ENCODE measurements around the gene SCUBE1. TPM values are rescaled to one million over a fixed set of nuclear protein-coding genes. Genes with fewer than 3 reads are reported as not detected.

SCUBE1 gene
- total RNA-seq, 3 donors from 2014 or later (not counting 1 experiment from before 2014, with no cell fraction given): 0.05 to 1.2 (median 0.11) TPM

DNA sequence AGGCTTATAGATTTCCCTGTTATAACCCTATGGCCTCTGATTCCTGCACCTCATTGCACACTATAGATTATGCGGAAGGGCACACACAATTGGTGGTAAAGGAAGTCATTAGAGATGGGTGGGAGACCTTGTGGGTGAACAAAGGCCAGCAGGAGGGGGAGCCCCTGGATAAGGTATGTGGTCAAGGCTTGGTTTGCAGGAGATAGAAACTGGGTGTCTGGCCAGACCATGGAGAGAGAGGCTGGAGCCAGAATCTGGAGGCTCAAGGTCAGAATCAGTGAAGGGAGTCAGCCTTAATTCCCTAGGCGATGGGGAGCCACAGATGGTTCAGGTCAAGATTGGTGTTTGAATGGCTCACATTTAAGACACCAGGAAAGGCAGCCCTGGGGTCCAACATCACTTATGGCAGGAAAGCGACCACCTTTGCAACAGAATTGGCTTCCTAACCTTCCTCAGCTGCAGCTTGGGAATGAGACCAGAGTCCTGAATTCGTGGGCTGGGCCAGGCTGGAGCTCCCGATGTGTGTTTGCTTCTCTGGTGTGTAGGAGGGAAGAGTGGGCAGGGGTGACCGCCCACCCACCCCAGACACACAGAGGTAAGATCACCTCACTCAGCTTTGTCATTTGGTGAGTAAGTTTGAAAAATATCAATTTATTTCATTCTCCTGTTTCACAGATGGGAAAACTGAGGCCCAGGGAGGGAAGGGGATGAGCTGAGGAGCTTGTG, 22.7 kb upstream of the SCUBE1 start:
- no peaks in the 10 kb centered on the region for H3K4me1 Mint-ChIP-seq
- H3K36me3 ChIP-seq (ENCODE audit: control insufficient read depth, insufficient read depth, low read length): no peaks in the 10 kb centered on the region
- TF ChIP-seq, protein P1, sequence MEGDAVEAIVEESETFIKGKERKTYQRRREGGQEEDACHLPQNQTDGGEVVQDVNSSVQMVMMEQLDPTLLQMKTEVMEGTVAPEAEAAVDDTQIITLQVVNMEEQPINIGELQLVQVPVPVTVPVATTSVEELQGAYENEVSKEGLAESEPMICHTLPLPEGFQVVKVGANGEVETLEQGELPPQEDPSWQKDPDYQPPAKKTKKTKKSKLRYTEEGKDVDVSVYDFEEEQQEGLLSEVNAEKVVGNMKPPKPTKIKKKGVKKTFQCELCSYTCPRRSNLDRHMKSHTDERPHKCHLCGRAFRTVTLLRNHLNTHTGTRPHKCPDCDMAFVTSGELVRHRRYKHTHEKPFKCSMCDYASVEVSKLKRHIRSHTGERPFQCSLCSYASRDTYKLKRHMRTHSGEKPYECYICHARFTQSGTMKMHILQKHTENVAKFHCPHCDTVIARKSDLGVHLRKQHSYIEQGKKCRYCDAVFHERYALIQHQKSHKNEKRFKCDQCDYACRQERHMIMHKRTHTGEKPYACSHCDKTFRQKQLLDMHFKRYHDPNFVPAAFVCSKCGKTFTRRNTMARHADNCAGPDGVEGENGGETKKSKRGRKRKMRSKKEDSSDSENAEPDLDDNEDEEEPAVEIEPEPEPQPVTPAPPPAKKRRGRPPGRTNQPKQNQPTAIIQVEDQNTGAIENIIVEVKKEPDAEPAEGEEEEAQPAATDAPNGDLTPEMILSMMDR (IDR thresholded peaks at IDR 0.05): no peak
- no peak overlapping the region for H3K27ac ChIP-seq (ENCODE audit: low read length)
- no peak overlapping the region for H3K4me3 ChIP-seq (ENCODE audit: low read length)
- peaks cover 34 to 41% of the 10 kb centered on the region in 2 donors for H3K27me3 Mint-ChIP-seq (ENCODE audit: low read depth in 2 of 2)
- no peaks in the 10 kb centered on the region for H3K9me3 ChIP-seq (ENCODE audit: control insufficient read depth, insufficient read depth, low read length)
- no peak overlapping the region for H3K27ac Mint-ChIP-seq
- no peaks in the 10 kb centered on the region for H3K9me3 Mint-ChIP-seq
- no peaks in the 10 kb centered on the region for H3K4me1 ChIP-seq (ENCODE audit: control insufficient read depth, insufficient read depth, low read length)
- DNase-seq (no peak), ATAC-seq (no peak)
- peaks cover 3% of the 10 kb centered on the region for H3K27me3 ChIP-seq (ENCODE audit: control insufficient read depth, insufficient read depth, low read length)
- H3K36me3 Mint-ChIP-seq: no peaks in the 10 kb centered on the region
- H3K4me3 Mint-ChIP-seq: no peak overlapping the region
- intact Hi-C loops (cut with micrococcal nuclease): no loop called here
- 80% methylated on average over 4 of the region's 6 CpGs for WGBS (ENCODE audit: insufficient coverage)

DNA sequence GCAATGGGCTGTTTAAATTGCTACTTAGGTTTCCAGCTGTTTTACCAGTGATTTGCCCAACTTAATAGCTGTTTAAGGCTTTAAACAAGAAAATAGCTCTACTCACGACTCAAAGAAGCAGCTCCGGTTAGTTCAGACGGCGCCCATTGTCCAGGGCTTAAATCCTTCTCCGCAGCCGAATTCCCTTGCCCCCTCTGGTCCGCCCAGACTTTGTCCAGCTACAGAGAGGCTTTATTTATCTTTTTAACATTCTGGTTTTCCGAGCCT, 20.9 kb upstream of the SCUBE1 start:
- no peak for DNase-seq
- no peaks in the 10 kb centered on the region for H3K9me3 Mint-ChIP-seq
- H3K27ac Mint-ChIP-seq: no peak overlapping the region

DNA sequence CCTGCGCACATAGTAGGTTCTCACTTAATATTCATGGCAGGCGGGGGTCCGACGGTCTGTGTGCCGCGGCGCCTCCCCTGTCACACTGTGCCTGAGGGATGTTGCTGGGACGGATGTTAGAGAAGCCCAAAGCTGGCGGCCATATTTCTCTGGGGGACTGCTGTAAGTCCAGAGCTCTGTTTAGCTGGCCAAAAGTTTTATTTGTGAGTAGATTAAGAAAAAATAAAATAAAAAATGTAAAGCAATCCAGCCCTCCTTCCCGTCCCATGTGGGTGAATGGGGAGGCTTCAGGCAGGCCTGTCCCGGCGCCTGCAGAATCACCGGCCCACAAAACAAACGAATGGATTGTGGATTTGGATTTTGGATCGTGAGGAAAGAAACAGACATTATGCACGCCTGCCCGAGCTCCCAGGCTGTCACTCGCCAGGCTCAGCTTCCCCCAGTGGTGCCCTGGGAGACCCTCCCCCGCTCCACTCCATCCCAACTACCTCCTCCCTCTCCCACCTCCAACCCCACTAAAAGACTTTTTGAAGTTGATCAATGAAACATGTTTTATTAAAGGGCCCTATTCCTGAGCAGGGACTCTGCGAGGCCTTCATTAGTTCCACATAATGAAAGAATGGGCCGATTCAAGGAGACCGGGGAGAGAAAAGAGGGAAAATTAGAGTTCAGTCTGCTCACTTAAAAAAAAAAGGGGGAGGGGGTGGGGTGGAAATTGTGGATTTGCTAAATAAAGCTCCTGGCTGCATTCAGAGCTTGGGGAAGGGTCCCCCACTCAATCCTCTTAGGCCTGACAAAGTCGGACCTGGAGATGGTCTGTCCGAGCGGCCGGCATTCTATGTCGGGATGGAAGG, 20.4 kb upstream of the SCUBE1 start:
- peaks cover 23 to 29% of the 10 kb centered on the region in 2 donors for H3K27me3 Mint-ChIP-seq (ENCODE audit: low read depth in 2 of 2)
- H3K27ac ChIP-seq (ENCODE audit: low read length): no peak overlapping the region
- ATAC-seq (no peak), DNase-seq (no peak)
- no peaks in the 10 kb centered on the region for H3K4me1 Mint-ChIP-seq
- H3K9me3 ChIP-seq (ENCODE audit: control insufficient read depth, insufficient read depth, low read length): no peaks in the 10 kb centered on the region
- no peaks in the 10 kb centered on the region for H3K27me3 ChIP-seq (ENCODE audit: control insufficient read depth, insufficient read depth, low read length)
- no peak overlapping the region for H3K4me3 Mint-ChIP-seq
- intact Hi-C loops (cut with micrococcal nuclease): no loop called here
- H3K4me1 ChIP-seq (ENCODE audit: control insufficient read depth, insufficient read depth, low read length): no peaks in the 10 kb centered on the region
- H3K36me3 Mint-ChIP-seq: no peaks in the 10 kb centered on the region
- TF ChIP-seq, protein P1 (IDR thresholded peaks at IDR 0.05): no peak
- H3K4me3 ChIP-seq (ENCODE audit: low read length): no peak overlapping the region
- H3K9me3 Mint-ChIP-seq: no peaks in the 10 kb centered on the region
- whole genome bisulfite sequencing (ENCODE audit: insufficient coverage): 91% methylated on average over 27 of the region's 27 CpGs
- H3K36me3 ChIP-seq (ENCODE audit: control insufficient read depth, insufficient read depth, low read length): no peaks in the 10 kb centered on the region
- H3K27ac Mint-ChIP-seq: no peak overlapping the region

More for the DNA sequence above, 20.9 kb upstream of the SCUBE1 start:
- no peaks in the 10 kb centered on the region for H3K4me1 ChIP-seq (ENCODE audit: control insufficient read depth, insufficient read depth, low read length)
- ATAC-seq: no peak
- H3K27me3 ChIP-seq (ENCODE audit: control insufficient read depth, insufficient read depth, low read length): no peaks in the 10 kb centered on the region
- no peak overlapping the region for H3K27ac ChIP-seq (ENCODE audit: low read length)
- no peaks in the 10 kb centered on the region for H3K9me3 ChIP-seq (ENCODE audit: control insufficient read depth, insufficient read depth, low read length)
- intact Hi-C loops (cut with micrococcal nuclease): no loop called here
- H3K27me3 Mint-ChIP-seq (ENCODE audit: low read depth in 2 of 2): peaks cover 23 to 34% of the 10 kb centered on the region in 2 donors
- H3K4me1 Mint-ChIP-seq: no peaks in the 10 kb centered on the region
- TF ChIP-seq, protein P1 (IDR thresholded peaks at IDR 0.05): no peak
- no peaks in the 10 kb centered on the region for H3K36me3 Mint-ChIP-seq
- WGBS (ENCODE audit: insufficient coverage): 89% methylated on average over 8 of the region's 8 CpGs
- H3K36me3 ChIP-seq (ENCODE audit: control insufficient read depth, insufficient read depth, low read length): no peaks in the 10 kb centered on the region
- no peak overlapping the region for H3K4me3 ChIP-seq (ENCODE audit: low read length)
- H3K4me3 Mint-ChIP-seq: no peak overlapping the region
